IMR-90 (cell line): ENCODE measurements around the gene TCF4.

Source experiments
- CHD1 ChIP-seq: IDR thresholded peaks from 2 replicates; pipeline ENCODE4 v1.6.1; 2012; ENCODE audit warnings: low read depth, low read length, improper control_type of control experiment
- MAFK ChIP-seq: IDR thresholded peaks from 2 replicates; pipeline ENCODE4 v1.6.1; 2012; ENCODE audit warnings: low read depth, low read length, improper control_type of control experiment
- POLR2A ChIP-seq: IDR thresholded peaks from 2 replicates; pipeline ENCODE4 v1.6.1; 2012; ENCODE audit warnings: mild to moderate bottlenecking, low read depth, low read length
- RAD21 ChIP-seq: IDR thresholded peaks from 2 replicates; pipeline ENCODE4 v1.6.1; 2012; ENCODE audit warnings: low read length, improper control_type of control experiment
- RCOR1 ChIP-seq: IDR thresholded peaks from 2 replicates; pipeline ENCODE4 v1.6.1; 2012; ENCODE audit warnings: mild to moderate bottlenecking, low read length, improper control_type of control experiment; ENCODE audit not compliant: insufficient replicate concordance
- SMC3 ChIP-seq: fragments of 150-350 bp; IDR thresholded peaks from 2 replicates; pipeline ENCODE4 v1.6.1; 2016; ENCODE audit warnings: low read depth, mild to moderate bottlenecking, antibody characterized with exemption, low read length, moderate library complexity
- TF ChIP-seq, protein P1 (sequence below): fragments of 150-350 bp; IDR thresholded peaks from 2 replicates; pipeline ENCODE4 v1.6.1; 2016; ENCODE audit warnings: low read depth, mild to moderate bottlenecking, low read length, moderate library complexity, borderline replicate concordance
- TF ChIP-seq, protein P2 (sequence below): conservative IDR thresholded peaks from 2 replicates; pipeline ENCODE4 v1.5.1; 2012; ENCODE audit warnings: mild to moderate bottlenecking, low read depth, low read length, improper control_type of control experiment

DNA sequence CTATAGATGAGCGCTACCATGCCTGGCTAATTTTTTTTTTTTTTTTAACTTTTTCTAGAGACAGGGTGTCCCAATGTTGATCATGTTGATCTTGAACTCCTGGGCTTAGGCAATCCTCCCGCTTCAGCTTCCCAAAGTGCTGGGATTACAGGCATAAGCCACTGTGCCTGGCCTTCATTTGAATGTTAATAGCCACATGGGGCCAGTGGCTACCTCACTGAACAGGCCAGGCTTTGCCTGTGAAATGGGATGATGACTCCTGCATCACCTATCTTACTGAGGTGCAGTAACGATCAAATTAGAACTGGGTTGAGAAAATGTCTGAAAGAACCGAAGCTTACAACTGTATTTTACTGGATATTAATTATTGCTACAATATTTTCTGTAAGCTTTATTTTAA is 278.7 kb downstream of the TCF4 start:
- no peak for TF ChIP-seq POLR2A
- TF ChIP-seq, protein P1, sequence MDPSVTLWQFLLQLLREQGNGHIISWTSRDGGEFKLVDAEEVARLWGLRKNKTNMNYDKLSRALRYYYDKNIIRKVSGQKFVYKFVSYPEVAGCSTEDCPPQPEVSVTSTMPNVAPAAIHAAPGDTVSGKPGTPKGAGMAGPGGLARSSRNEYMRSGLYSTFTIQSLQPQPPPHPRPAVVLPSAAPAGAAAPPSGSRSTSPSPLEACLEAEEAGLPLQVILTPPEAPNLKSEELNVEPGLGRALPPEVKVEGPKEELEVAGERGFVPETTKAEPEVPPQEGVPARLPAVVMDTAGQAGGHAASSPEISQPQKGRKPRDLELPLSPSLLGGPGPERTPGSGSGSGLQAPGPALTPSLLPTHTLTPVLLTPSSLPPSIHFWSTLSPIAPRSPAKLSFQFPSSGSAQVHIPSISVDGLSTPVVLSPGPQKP, result no peak
- TF ChIP-seq RAD21, result no peak
- TF ChIP-seq, protein P2, sequence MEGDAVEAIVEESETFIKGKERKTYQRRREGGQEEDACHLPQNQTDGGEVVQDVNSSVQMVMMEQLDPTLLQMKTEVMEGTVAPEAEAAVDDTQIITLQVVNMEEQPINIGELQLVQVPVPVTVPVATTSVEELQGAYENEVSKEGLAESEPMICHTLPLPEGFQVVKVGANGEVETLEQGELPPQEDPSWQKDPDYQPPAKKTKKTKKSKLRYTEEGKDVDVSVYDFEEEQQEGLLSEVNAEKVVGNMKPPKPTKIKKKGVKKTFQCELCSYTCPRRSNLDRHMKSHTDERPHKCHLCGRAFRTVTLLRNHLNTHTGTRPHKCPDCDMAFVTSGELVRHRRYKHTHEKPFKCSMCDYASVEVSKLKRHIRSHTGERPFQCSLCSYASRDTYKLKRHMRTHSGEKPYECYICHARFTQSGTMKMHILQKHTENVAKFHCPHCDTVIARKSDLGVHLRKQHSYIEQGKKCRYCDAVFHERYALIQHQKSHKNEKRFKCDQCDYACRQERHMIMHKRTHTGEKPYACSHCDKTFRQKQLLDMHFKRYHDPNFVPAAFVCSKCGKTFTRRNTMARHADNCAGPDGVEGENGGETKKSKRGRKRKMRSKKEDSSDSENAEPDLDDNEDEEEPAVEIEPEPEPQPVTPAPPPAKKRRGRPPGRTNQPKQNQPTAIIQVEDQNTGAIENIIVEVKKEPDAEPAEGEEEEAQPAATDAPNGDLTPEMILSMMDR, result no peak
- TF ChIP-seq MAFK, result no peak
- no peak for TF ChIP-seq SMC3
- no peak for TF ChIP-seq RCOR1
- no peak for TF ChIP-seq CHD1
